Pons (tissue), 1 donor: ENCODE measurements around the gene UQCRQ.
A peak's percentile ranks its signal among the peaks of the same experiment; 100 is the strongest.

ENCODE experiments used
- DNase-seq: peaks from one replicate; pipeline ENCODE4 v3.0.0-alpha.2; 2016; ENCODE audit warnings: low spot score

UQCRQ gene

GRCh38 chr5:132870801-132871200 is 4.4 kb downstream of the UQCRQ start:
- no peak for DNase-seq

GRCh38 chr5:132871459-132872284 is 5.2 kb downstream of the UQCRQ start:
- no peak for DNase-seq

GRCh38 chr5:132872788-132873118 is 6.3 kb downstream of the UQCRQ start:
- DNase-seq, result no peak

- DNase-seq, result no peak
These were observed 6.9 kb downstream of the UQCRQ start, which contains the start of gene LEAP2 for GRCh38 chr5:132873119-132873929. LEAP2 (plus strand) TSS chr5:132873668; CDS start chr5:132873695, 27 bp downstream.

- no peak for DNase-seq
These were observed 7.5 kb downstream of the UQCRQ start for GRCh38 chr5:132873930-132874271.

GRCh38 chr5:132876020-132876759 is 9.7 kb downstream of the UQCRQ start:
- DNase-seq, result no peak

- DNase-seq, result peak; percentile 84
These were observed 11.0 kb downstream of the UQCRQ start for GRCh38 chr5:132877466-132877865.

- peak; percentile 44 for DNase-seq
These were observed 11.5 kb downstream of the UQCRQ start for GRCh38 chr5:132877938-132878337.

- DNase-seq, result peak; percentile 91
These were observed 16.9 kb downstream of the UQCRQ start for GRCh38 chr5:132883261-132883834.

- DNase-seq, result no peak
These were observed 18.1 kb downstream of the UQCRQ start for GRCh38 chr5:132884548-132884947.

GRCh38 chr5:132886064-132886823 is 19.8 kb downstream of the UQCRQ start:
- DNase-seq, result peak; percentile 67

GRCh38 chr5:132887283-132887682 is 20.8 kb downstream of the UQCRQ start:
- DNase-seq, result peak; percentile 61

GRCh38 chr5:132889501-132889900 is 23.1 kb downstream of the UQCRQ start:
- DNase-seq, result no peak

GRCh38 chr5:132890817-132891216 is 24.4 kb downstream of the UQCRQ start:
- DNase-seq, result no peak

- no peak for DNase-seq
These were observed 29.4 kb downstream of the UQCRQ start for GRCh38 chr5:132895719-132896305.

- DNase-seq, result no peak
These were observed 30.2 kb downstream of the UQCRQ start for GRCh38 chr5:132896685-132897084.

GRCh38 chr5:132898094-132898493 is 31.7 kb downstream of the UQCRQ start:
- DNase-seq, result no peak

GRCh38 chr5:132901036-132901435 is 34.6 kb downstream of the UQCRQ start:
- no peak for DNase-seq

- no peak for DNase-seq
These were observed 35.3 kb downstream of the UQCRQ start for GRCh38 chr5:132901730-132902129.

GRCh38 chr5:132905938-132906337 is 39.5 kb downstream of the UQCRQ start:
- no peak for DNase-seq

GRCh38 chr5:132907161-132907560 is 40.7 kb downstream of the UQCRQ start:
- DNase-seq, result no peak
